Left cardiac atrium (tissue), 4 donors: ENCODE results near the gene EGLN3. TPM values are rescaled to one million over a fixed set of nuclear protein-coding genes. Genes with fewer than 3 reads are reported as not detected.

Experiments used
- ATAC-seq, 2 donors: fragments of 200-7000 bp; cut with Tn5 transposase; one replicate each; pipeline ENCODE4 v1.9.1; 2020; ENCODE audit warnings: mild to moderate bottlenecking in 2 of 2, moderate library complexity in 2 of 2
- DNase-seq: peaks from one replicate; pipeline ENCODE4 v3.0.0-alpha.2; 2020
- intact Hi-C, 2 donors: fragments of 100-400 bp; cut with DNase I; formaldehyde crosslinking; loops; one replicate each; pipeline versions ENCODE4 v1.14.1 to v1.15.1; 2022 to 2023
- total RNA-seq, 2 donors: library from RNA; stranded (reverse); fragmentation: NEBNext Ultra II Directional; extraction: Animal tissue kit (Norgen Biotek cat#: 25700); gene quantifications; one replicate each; pipeline ENCODE4 v1.2.1, GENCODE V29; 2021
- donor health status: DM: no; HTN: yes; CAD: no.
- donor health status: DM: no; HTN: yes; CAD: no; lungs with severe emphysema.
- donor health status: DM: yes; HTN: yes; CAD: no.
- donor health status: Dilated cardiomyopathy.

The EGLN3 gene
- total RNA-seq, 2 donors from 2014 or later = 73.1 to 116 TPM

DNA sequence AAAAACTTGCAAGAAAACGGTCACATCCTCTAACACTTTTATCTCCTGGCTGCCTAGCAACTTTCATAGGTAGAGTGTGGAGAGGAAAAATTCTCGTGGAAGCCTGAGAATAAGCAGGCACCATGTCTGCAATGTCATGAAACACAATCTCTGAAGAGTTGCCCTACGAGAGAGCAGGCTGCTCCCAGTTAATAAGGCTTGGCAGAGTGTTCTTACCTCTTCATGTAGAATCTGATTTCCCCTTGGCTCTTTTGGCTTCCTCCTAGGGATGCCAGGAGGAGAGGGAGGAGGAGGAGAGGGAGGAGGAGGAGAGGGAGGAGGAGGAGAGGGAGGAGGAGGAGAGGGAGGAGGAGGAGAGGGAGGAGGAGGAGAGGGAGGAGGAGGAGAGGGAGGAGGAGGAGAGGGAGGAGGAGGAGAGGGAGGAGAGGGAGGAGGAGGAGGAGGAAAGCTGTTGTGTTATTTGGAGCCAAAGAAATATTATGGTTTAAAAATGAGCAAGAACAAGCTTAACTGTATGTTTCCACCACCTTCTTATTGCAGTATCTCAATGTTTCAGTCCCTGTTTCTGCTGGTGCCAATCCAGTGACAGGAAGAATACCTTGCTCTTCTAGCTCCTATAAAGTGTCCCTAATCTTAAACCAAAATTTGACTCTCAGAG lies 52.9 kb downstream of the EGLN3 start:
- intact Hi-C loops = no loop called here
- peak in 1 of 2 donors; percentile 60 for ATAC-seq

DNA sequence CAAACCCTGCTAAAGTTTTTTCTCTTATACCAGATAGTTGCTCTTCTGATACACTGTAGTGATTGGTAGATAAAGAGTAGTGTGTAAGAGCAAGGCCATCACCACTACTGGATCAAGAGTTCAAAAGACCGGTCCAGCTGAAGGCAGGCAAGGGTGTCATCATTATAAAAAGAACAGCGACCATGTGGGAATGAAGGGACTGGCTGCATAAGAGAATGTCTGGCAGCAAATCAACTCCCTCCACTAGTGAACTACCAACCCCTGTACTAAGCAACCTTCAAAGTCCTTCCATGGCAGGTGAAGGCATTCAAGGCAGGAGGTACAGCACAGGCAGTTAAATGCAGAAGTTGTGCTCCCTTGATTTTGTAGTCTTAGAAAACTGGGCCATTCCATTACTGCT lies 53.5 kb downstream of the EGLN3 start:
- intact Hi-C loops = no loop called here
- ATAC-seq = peak in 1 of 2 donors; percentile 30

More for the DNA sequence above, 52.9 kb downstream of the EGLN3 start:
- no peak for DNase-seq

DNA sequence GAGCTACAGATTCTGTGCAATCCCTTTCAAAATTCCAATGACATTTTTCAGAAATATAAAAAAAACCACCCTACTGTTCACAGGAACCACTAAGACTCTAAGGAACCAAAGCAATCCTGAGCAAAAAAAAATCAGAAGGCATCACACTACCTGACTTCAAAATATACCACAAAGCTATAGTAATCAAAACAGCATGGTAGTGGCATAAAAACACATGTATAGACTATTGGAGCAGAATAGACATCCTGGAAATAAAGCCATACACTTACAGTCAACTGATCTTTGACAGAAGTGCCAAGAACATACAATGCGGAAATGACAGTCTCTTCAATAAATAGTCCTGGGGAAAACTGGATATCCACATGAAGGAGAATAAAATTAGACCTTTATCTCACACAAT lies 56.5 kb downstream of the EGLN3 start:
- intact Hi-C loops = no loop called here
- DNase-seq (no peak), ATAC-seq (no peak)

More for the DNA sequence above, 53.5 kb downstream of the EGLN3 start:
- no peak for DNase-seq

DNA sequence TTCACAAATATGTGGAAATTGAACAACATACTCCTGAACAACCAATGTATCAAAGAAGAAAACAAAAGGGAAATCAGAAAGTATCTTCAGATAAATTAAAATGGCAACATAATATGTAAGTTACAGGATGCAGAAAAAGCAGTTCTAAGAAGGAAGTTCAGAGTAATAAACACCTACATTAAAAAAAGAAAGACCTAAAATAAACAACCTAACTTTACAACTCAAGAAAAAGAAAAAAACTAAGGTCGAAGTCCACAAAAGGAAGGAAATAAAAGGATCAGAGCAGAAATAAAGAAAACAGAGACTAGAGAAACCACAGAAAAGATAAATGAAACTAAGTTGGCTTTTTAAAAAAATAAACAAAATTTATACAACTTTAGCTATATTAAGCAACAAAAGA lies 59.2 kb downstream of the EGLN3 start:
- ATAC-seq = no peak

DNA sequence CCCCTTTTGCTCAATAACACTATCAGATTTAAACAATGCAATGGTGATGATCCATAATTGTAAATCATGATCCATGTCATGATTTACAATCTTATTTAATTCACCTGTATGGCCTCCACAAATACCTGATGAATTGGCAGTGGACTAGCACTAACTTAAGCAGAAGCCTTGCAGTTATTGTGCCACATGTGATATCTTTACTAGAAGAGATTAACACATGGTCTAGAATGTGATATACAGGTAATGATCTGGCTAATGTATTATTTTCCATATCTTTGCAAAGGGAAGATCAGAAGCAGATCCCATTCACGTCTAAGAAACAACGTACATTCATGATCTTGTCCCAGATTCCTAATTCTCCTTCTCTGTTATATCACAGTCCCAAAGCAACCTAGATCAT lies 66.0 kb downstream of the EGLN3 start:
- ATAC-seq (no peak), DNase-seq (no peak)
- intact Hi-C loops = no loop called here

More for the DNA sequence above, 59.2 kb downstream of the EGLN3 start:
- intact Hi-C loops = no loop called here
- no peak for DNase-seq

DNA sequence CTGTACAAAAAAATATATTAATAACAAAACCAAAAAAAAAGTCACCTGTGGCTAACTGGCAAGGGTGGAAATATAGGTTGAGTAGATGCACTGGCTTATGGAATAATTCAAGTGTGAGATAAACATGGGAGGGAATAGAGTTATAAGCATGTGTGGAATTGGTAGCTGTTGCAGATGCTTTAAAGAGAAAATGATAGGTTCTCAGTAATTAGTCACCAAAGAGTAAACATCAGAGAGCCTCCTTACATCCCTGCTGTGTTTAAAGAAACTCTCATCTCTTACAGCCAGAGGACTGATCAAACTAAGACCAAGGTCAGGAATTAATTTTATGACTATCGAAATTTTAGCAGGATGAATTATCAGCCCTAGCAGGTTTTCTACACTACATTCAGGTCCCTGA lies 70.5 kb downstream of the EGLN3 start:
- intact Hi-C loops = no loop called here
- ATAC-seq (no peak), DNase-seq (no peak)

DNA sequence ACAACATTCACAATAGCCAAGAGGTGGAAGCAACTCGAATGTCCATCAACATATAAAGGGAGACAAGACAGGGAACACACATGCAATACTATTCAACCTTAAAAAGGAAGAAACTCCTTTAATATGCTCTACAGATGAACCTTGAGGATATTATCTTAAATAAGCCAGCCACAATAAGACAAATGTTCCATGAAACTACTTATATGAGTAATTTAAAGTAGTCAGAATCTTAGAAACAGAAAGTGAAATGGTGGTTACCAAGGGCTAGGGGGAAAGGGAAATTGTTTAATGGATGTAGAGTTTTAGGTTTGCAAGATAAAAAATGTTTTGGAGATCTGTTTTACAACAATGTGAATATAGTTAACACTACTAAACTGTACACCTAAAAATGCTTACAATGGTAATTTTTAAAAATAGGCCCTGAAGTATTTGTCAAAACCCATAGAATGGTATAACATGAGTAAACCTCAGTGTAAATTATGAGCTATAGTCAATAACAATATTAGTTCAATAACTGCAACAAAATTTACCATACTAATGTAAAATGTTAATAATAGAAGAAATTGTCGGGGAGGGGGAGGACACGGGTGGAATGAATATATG lies 71.1 kb downstream of the EGLN3 start:
- ATAC-seq = no peak
- intact Hi-C loops = no loop called here
- no peak for DNase-seq

DNA sequence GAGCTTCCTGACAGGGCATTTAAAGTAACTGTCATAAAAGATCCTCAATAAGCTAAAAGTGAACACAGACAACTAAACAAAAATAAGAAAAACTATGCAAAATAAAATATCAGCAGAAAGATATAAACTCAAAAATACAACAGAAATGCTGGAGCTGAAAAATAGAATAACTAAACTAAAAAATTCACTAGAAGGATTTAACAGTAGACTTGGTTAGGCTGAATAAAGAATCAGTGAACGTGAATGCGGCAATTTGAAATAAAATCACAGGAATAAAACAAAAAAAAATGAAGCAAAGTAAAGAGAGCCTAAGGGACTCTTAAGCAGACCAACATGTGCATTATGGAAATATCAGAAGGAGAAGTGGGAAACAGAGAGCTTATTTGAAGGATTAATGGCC lies 74.6 kb downstream of the EGLN3 start:
- DNase-seq (no peak), ATAC-seq (no peak)
- intact Hi-C loops = no loop called here
